WTC11 (cell line): ENCODE results near the gene PARD3B.

Experiments
- AFF4 ChIP-seq: sonication (generic); formaldehyde crosslinking; IDR thresholded peaks from 2 replicates; pipeline ENCODE4 v1.8.1; 2023; ENCODE audit warnings: mild to moderate bottlenecking, missing genetic modification reagents, borderline replicate concordance
- CTCF ChIP-seq: fragments of 200-600 bp; IDR thresholded peaks from 2 replicates; pipeline ENCODE4 v1.8.0; 2022; ENCODE audit warnings: antibody characterized with exemption
- MAX ChIP-seq: sonication (generic); formaldehyde crosslinking; IDR thresholded peaks from 2 replicates; pipeline ENCODE4 v1.8.0; 2022; ENCODE audit warnings: mild to moderate bottlenecking, missing genetic modification reagents
- RELA ChIP-seq: sonication (generic); formaldehyde crosslinking; IDR thresholded peaks from 2 replicates; pipeline ENCODE4 v1.8.1; 2022; ENCODE audit warnings: missing genetic modification reagents, mild to moderate bottlenecking, borderline replicate concordance
- ZNF281 ChIP-seq: sonication (generic); formaldehyde crosslinking; IDR thresholded peaks from 2 replicates; pipeline ENCODE4 v1.8.0; 2023; ENCODE audit warnings: mild to moderate bottlenecking, missing genetic modification reagents

GRCh38 chr2:205364261-205364660 is 819.0 kb downstream of the PARD3B start:
- TF ChIP-seq CTCF, result no peak
- TF ChIP-seq MAX (CRISPR knock-in tag), result no peak
- TF ChIP-seq RELA (CRISPR knock-in tag), result no peak
- TF ChIP-seq AFF4, result no peak
- no peak for TF ChIP-seq ZNF281 (CRISPR knock-in tag)
